ENCODE data around the gene CDC40.

CDC40 gene

DNA sequence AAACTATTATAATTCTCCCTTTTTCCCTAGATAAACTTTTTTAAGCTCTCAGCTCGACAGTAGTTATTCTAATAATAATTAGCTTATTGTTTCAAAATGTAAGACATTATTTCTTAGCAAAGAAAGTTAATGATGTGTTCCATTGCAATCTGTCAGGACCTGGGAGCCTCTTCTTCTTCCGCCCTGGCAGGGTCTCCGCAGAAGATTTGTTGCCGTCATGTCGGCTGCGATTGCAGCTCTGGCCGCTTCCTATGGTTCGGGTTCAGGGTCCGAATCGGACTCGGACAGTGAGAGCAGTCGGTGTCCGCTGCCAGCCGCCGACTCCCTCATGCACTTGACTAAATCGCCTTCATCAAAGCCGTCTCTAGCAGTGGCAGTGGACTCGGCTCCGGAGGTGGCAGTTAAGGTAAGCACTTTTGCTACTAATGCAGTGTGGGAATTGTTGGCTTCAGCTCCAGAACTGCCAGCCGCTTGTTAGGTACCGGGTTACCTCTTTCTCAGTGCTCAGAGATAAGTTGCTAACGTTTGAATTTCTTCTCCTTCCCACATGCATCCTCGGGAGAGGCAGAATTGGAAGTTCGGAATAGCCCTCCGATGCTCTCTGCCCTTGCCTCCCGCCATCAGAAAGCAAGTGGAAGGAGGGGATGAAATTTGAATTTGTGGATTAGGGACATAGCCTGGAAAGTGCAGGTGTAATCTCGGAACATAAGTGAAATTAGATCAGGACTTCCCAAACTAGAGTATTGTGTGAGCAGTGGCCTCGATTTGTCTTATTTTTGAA is at the start of gene CDC40:
Gene CDC40, plus strand, starts transcription at position 200 of the 781 bp plus-strand sequence. Its CDS starts 18 bp downstream, at position 218.
- no peak for DNase-seq

DNA sequence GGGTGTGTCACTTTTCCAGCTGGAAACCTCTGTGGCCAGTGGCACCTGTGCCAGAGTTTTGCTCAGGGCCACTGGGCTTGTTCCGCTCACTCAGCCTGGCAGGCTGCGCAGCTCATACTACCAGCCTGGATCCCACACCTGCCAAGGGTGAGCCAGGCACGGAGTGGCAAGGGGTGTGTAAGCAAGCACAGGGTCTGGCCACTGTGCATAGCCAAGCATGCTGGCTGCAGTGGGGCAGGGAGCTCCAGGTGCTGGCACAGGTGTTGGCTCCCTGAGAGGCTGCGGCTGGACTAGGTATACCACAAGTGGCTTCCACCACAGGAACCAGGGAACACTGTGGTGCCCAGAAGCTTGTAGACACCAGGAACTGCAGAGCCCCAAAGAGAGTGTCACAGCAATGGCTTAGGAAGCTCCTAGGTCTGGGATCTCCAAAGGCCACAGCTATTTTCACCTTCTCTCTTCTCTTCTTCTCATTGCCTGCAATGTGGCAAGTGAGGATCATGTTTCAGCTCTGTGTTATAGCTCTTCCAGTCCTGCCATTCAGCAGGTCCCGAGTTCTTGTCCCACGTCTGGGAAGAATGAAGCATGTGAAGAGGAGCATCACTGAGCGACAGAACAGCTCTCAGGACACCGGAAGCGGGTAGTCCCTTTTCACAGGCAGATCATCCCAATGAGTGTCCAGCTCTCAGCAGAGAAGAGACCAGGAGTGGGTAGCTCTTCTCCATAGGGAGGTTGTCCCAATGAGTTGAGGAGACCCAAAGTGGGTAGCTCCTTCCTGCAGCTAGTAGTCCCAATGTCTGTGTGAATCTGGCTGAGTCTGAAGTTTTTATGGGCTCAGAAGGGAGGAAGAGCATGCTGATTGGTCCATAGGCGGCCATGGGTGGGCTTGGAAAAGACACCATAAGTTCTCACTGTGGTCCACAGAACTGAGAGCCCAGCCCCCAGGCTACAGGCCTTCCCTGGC is 42.0 kb upstream of the CDC40 start:
- no peak for DNase-seq

GRCh38 chr6:110139052-110139451 is 41.2 kb upstream of the CDC40 start:
- DNase-seq = no peak

- DNase-seq = peak; percentile 75
These were observed 39.6 kb upstream of the CDC40 start for GRCh38 chr6:110140650-110141049.

- no peak for DNase-seq
These were observed 32.4 kb upstream of the CDC40 start for GRCh38 chr6:110147870-110148269.

DNA sequence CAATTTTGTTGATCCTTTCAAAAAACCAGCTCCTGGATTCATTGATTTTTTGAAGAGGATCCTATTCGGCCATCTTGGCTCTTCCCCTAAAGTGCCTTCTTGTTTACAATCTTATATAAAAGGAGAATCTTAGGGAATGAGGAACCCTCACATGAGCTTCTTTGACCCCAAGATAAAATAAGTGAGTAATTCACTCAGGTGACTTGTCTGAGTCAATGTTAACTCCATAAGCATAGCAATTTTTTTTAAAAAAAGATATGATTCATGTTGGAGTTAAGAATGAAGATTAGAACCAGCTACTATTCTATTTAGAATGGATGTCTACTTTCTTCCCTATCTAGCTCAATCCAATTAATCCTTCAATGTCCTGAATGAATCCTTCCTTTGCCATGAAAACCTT is 21.7 kb upstream of the CDC40 start:
- no peak for DNase-seq

- no peak for DNase-seq
These were observed 10.1 kb upstream of the CDC40 start for GRCh38 chr6:110170081-110170480.

DNA sequence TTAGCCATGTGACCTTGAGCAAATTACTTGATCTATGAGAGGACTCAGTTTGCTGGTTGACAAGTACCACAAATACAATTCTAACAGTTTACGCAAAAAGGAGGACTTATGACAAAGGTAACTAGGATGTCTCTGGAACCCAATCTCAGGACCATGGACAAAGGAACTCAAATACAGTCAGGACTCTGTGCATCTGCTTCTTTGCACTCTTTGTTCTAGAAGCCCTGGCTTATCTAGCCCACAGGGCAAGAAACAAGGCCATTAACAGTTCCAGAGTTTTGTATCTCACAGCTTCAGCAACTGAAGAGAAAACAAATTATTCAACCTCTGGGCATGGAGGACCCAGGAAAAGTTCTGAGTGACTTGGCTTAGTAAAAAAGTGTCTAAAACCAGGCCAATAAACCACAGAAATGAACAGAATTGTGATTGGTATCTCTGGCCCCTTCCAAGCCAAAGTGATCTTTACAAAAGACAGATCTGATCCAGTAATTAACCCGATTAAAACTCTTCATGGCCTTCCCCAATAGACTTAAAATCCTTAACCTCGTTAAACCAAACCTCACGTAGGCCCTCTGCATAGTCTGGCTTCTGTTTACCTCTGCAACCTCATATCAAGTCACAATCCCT is 6.6 kb upstream of the CDC40 start:
- no peak for DNase-seq

DNA sequence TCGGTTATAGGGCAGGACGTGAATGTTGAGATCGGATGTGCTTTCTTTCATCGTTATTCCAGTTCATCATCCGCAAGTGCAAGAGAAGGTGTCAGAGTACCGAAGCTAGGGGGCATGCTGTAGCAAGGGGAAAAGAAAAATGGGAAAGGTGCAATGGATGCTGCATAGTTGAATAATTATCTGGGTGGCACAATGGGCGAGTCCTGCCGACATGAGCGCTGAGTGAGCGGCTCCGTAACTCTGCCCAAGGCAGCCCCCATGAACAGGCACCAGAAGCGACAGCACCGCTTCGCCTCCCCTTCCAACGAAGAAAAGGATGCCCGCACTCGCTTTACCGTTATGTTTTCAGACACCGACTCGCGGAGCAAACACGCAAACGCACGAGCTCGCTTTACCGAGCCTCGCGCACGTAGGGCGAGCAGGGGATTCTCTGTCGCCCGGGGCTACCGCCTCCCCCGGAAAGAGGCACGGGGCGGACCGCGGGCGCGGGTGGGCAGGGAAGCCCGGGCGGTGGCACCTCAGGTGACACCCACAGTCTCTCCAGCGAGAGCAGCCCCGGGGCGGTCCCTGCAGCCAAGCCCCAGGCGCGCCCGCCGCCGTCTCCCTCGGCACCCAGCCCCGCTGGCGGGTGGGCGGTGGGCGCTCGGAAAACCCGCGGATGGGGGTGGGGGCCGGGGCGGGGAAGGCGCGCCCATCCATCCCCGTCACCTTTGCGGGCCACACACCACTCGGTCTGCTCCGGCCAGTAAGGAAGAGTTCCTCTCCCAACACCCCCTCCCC is 1.4 kb upstream of the CDC40 start:
- DNase-seq = peak; percentile 69

DNA sequence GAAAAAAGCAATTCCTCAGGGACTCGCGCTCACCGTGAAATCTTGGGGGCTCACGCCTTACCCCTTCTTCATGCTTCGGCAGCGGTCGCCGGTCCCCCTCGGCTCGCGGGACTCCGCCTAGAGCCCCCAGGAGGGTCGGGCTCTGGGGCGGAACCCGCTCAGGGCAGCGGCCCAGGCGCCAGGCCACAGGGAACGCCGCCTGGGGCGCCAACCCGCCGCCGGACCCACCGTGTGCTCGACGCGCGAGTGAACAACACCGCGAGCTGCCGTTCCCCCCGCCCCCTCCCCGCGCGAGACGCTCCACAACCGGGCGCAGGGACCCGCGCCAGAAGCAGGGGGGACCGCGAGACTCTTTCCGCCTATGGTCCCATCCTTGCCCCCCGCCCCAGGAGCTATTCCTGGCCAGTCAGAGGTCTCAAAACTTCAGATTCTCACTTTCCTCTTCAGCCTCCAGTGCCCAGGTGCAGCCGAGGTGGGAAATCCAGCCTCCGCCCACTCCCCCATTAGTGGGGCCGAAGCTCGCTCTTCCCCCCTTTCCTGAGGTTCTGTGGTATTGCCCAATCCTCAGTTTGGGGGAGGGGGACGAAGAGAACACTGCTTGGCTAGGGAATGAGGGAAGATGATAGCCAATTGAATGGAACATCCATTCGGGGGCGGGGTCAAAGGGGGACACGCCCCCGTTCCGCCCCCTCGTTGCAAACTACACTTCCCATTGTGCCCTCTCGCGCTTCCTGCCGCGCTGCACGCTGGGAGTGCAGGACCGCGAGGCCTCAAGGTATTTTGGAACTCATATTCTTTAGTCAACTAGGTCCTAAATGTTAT is 610 bp upstream of the CDC40 start, which contains the start of gene WASF1:
Gene WASF1, minus strand, starts transcription at position 265 of the 822 bp plus-strand sequence. CDS start 52,069 bp downstream, outside the sequence.
- DNase-seq = peak; percentile 99

- peak; percentile 18 for DNase-seq
These were observed 1.2 kb downstream of the CDC40 start for GRCh38 chr6:110181131-110182030.

DNA sequence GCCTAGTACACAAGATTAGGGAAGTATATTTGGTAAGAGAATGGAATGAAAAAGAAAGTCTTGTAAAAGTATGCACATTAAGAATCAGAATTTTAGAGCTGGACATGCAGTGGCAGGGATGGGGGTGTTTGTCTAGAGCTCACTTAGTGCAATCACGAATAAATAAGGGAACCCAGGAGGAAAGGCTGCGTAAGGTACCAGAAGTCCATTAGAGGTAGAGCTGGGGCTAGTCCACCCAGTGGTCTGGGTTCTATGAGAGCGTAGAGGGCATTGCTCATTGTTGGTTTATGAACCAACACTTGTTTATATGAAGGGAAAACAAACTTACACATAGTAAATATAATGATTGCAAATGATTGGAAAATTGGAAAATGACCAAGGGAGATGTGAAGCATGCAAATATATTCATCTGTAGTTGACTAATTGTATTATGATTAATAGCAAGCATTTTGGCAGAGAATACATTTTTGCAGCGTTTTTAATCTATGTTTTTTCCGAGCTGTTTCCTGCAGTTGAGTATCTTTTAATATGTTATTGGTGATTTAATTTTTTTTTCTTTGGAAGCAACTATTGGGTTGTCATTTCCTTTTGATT is 3.2 kb downstream of the CDC40 start:
- DNase-seq = no peak

DNA sequence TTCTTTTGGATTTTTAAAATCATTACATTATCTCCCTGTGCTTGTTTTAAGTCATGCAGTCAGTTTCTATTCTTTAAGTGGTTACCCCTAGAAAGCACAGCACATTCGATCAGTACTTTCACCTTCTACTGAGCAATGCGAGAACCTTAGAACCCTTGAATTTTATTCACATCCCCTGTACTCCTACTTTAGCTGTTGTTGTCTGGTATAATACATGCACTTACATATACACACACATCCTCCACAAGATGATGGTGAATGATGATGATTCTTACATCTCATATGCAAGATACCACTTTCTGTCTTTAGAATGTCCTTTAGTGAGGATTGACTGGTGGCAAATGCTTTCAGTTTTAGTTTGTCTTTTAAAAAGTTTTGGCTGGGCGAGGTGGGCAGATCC is 5.7 kb downstream of the CDC40 start:
- no peak for DNase-seq

DNA sequence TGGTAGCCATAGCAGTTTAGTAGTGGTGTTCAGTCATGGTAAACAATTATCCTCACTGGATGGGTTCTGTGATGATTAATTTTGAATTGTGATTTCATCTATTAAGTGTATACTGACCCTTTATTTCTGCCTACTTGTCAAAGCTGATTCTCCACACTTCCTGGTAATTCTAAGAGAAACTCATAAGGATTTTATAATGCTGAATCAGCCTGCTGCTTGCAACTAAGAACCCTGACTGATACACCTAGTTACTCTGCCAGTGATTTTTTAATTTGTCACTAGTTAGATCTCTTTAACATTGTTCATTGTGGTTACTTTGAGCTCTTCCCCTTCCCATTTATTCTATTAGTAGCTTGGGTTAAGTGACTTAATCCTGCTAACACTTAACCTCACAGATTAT is 8.6 kb downstream of the CDC40 start:
- peak; percentile 18 for DNase-seq

DNA sequence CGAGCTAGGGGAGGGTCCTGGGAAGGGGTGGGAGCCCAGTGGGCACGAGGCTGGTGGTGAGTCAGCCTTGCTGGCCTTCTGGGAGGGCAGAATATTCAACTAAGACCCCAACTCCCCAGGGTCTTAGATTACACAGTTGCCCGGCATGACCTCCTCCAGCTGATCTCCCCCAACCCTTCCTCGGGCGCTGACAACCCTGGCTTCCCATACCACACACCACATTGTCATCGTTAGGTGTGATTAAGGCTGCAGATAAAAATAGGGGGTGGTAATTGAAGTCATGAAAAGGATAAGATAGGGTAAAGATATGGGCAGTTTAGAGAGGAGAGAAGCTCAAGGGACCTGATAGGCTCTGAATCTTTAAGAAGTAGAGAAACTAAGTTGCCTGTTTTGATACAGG is 10.5 kb downstream of the CDC40 start:
- no peak for DNase-seq

DNA sequence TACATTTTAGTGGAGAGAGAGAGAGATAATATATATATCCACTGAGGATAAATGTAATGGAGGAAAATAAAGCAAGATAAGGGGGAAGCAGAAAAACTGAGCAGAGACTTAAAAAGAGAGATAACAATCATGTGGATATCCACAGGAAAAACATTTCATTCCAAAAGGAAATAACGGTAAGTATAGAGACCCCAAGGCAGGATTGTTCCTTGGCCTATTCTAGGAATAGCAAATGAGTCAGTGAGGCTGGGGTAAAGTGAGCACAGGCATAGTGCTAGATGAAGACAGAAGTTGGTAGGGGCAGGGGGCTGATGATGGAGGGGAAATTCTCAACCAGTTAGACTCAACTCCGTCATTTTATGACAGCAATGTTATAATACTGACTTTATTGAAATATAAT is 11.2 kb downstream of the CDC40 start:
- no peak for DNase-seq

- DNase-seq = no peak
These were observed 15.4 kb downstream of the CDC40 start for GRCh38 chr6:110195639-110196038.

DNA sequence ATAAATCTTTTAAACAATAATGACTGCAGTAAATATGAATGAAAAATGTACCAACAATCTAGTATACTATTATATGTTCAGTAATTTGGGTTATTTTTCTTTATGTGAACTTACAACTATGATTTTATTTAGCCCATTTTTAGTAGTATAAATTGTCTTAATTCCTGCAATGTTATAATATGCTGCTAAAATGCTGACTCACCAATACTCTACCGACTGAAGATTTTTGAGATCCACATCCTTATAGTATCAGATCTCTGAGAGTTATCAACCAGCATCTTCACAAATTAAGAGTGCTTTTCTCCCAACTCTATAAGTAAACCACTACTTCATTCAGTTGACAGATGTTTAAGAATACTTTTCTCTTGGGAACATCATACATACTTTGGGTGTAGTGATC is 16.6 kb downstream of the CDC40 start:
- DNase-seq = no peak

- no peak for DNase-seq
These were observed 18.3 kb downstream of the CDC40 start for GRCh38 chr6:110198561-110198960.

All from EL (cell line).